H1 (cell line): ENCODE data around the gene TP53BP1. TPM values are rescaled to one million over a fixed set of nuclear protein-coding genes. Genes with fewer than 3 reads are reported as not detected.

Experiments
- CTCF ChIA-PET: fragments of 300-600 bp; sonication (Branson Sonifier 250); formaldehyde crosslinking; loops from one replicate; lab custom pipeline; 2021; ENCODE audit not compliant: partially characterized antibody; lab: Charles Lee
- POLR2A ChIA-PET: fragments of 300-600 bp; sonication (Branson Sonifier 250); formaldehyde crosslinking; loops from one replicate; lab custom pipeline; 2021; ENCODE audit warnings: inconsistent platforms; ENCODE audit not compliant: partially characterized antibody; lab: Charles Lee
- DNase-seq, 2 experiments: peaks; one replicate each; pipeline versions ENCODE4 v3.0.0 to v3.0.0-alpha.2; 2010 to 2022; ENCODE audit warnings: low spot score in 2 of 2, low read depth in 1 of 2, mixed read lengths in 1 of 2
- FAIRE-seq: peaks from 2 replicates; lab custom pipeline; 2011; peaks lifted over from hg19 to GRCh38; lab: Jason Lieb, UNC
- H2AFZ ChIP-seq: 2 replicates; pipeline ENCODE4 v1.8.1; 2012; ENCODE audit warnings: low read length, inconsistent platforms
- H2AK5ac ChIP-seq: 2 replicates; pipeline ENCODE4 v1.6.1; 2013; ENCODE audit warnings: low read depth, low read length
- H2BK120ac ChIP-seq: replicated peaks from 2 replicates; pipeline ENCODE3; 2013; ENCODE audit warnings: low read depth, low read length, inconsistent platforms
- H2BK12ac ChIP-seq: 2 replicates; pipeline ENCODE4 v1.6.1; 2013; ENCODE audit warnings: low read depth, low read length
- H2BK15ac ChIP-seq: 2 replicates; pipeline ENCODE4 v1.6.1; 2013; ENCODE audit warnings: low read length
- H2BK20ac ChIP-seq: 2 replicates; pipeline ENCODE4 v1.6.1; 2013; ENCODE audit warnings: low read length
- H2BK5ac ChIP-seq: 2 replicates; pipeline ENCODE4 v1.6.1; 2013; ENCODE audit warnings: low read depth, low read length
- H3K14ac ChIP-seq: 2 replicates; pipeline ENCODE4 v1.6.1; 2013; ENCODE audit warnings: inconsistent platforms; ENCODE audit not compliant: insufficient read length
- H3K18ac ChIP-seq: 2 replicates; pipeline ENCODE4 v1.6.1; 2013; ENCODE audit warnings: low read length; ENCODE audit errors: extremely low read depth
- H3K23ac ChIP-seq: 2 replicates; pipeline ENCODE4 v1.6.1; 2013; ENCODE audit warnings: inconsistent platforms; ENCODE audit not compliant: insufficient read length
- H3K23me2 ChIP-seq: 2 replicates; pipeline ENCODE4 v1.6.1; 2013; ENCODE audit warnings: low read depth, low read length
- H3K27ac ChIP-seq: 2 replicates; pipeline ENCODE4 v1.6.1; 2011; ENCODE audit warnings: low read depth, low read length, inconsistent platforms
- H3K27me3 ChIP-seq, 4 experiments: replicated peaks in 1 of 4; 1 replicate in 1 of 4; 2 replicates in 3 of 4; pipeline versions ENCODE4 v1.6.1 to v1.8.1; 2011 to 2013; ENCODE audit warnings: low read length in 3 of 4, mild to moderate bottlenecking in 3 of 4, inconsistent platforms in 2 of 4, mixed read lengths in 2 of 4, moderate library complexity in 1 of 4; ENCODE audit not compliant: control insufficient read depth in 3 of 4, insufficient read depth in 3 of 4; ENCODE audit errors: extremely low read depth in 1 of 4
- H3K36me3 ChIP-seq, 4 experiments: 2 replicates each; pipeline versions ENCODE4 v1.6.1 to v1.8.1; 2011 to 2013; ENCODE audit warnings: mild to moderate bottlenecking in 4 of 4, low read length in 3 of 4, moderate library complexity in 2 of 4, control low read depth in 1 of 4, inconsistent platforms in 1 of 4; ENCODE audit not compliant: insufficient read depth in 4 of 4, control insufficient read depth in 2 of 4
- H3K4ac ChIP-seq: replicated peaks from 2 replicates; pipeline ENCODE3; 2013; ENCODE audit warnings: low read length, low read depth, mixed read lengths, inconsistent platforms; ENCODE audit not compliant: insufficient read length
- H3K4me1 ChIP-seq, 4 experiments: replicated peaks in 1 of 4; 1 replicate in 1 of 4; 2 replicates in 3 of 4; pipeline versions ENCODE4 v1.6.1 to v1.8.1; 2011 to 2013; ENCODE audit warnings: low read length in 3 of 4, inconsistent platforms in 2 of 4, mixed read lengths in 1 of 4; ENCODE audit not compliant: insufficient read depth in 4 of 4, control insufficient read depth in 3 of 4
- H3K4me2 ChIP-seq, 2 experiments: 2 replicates each; pipeline versions ENCODE4 v1.6.1 to v1.8.1; 2011 to 2013; ENCODE audit warnings: low read depth in 2 of 2, low read length in 2 of 2, control low read depth in 1 of 2, inconsistent platforms in 1 of 2, mild to moderate bottlenecking in 1 of 2; ENCODE audit not compliant: insufficient read depth in 1 of 2
- H3K4me3 ChIP-seq, 4 experiments: fragments of 200-600, 300-600 bp in 1 of 4; sonication (generic), shearing (Covaris generic), sonication (Bioruptor Twin) in 1 of 4; 2 replicates each; pipeline versions ENCODE4 v1.5.1 to v1.8.1; 2011 to 2016; ENCODE audit warnings: low read length in 4 of 4, low read depth in 3 of 4, control low read depth in 2 of 4, inconsistent platforms in 2 of 4, mild to moderate bottlenecking in 2 of 4, mixed read lengths in 1 of 4, moderate library complexity in 1 of 4; ENCODE audit not compliant: insufficient read depth in 2 of 4; ENCODE audit errors: extremely low read depth in 1 of 4
- H3K56ac ChIP-seq: replicated peaks from 2 replicates; pipeline ENCODE3; 2013; ENCODE audit warnings: low read depth, mild to moderate bottlenecking, mixed read lengths, low read length, inconsistent platforms; ENCODE audit not compliant: insufficient read length
- H3K79me1 ChIP-seq: 2 replicates; pipeline ENCODE4 v1.6.1; 2013; ENCODE audit warnings: low read depth, low read length, control low read depth
- H3K79me2 ChIP-seq, 2 experiments: 2 replicates each; pipeline versions ENCODE4 v1.6.1 to v1.8.1; 2012 to 2013; ENCODE audit warnings: low read length in 2 of 2, mild to moderate bottlenecking in 2 of 2, inconsistent platforms in 1 of 2; ENCODE audit not compliant: insufficient read depth in 2 of 2, control insufficient read depth in 1 of 2
- H3K9ac ChIP-seq, 4 experiments: replicated peaks in 1 of 4; 1 replicate in 1 of 4; 2 replicates in 3 of 4; pipeline versions ENCODE4 v1.6.1 to v1.8.1; 2011 to 2013; ENCODE audit warnings: low read depth in 3 of 4, low read length in 3 of 4, control low read depth in 2 of 4, mild to moderate bottlenecking in 2 of 4, moderate library complexity in 2 of 4, inconsistent platforms in 1 of 4; ENCODE audit errors: extremely low read depth in 1 of 4
- H3K9me3 ChIP-seq, 2 experiments: 2 replicates each; pipeline versions ENCODE4 v1.6.1 to v1.8.1; 2012 to 2013; ENCODE audit warnings: mild to moderate bottlenecking in 2 of 2, moderate library complexity in 2 of 2, control low read depth in 1 of 2, inconsistent platforms in 1 of 2, low read depth in 1 of 2, low read length in 1 of 2, mixed read lengths in 1 of 2; ENCODE audit not compliant: insufficient read depth in 2 of 2
- H4K20me1 ChIP-seq, 2 experiments: replicated peaks in 1 of 2; 2 replicates each; pipeline versions ENCODE3 to v1.8.1; 2011 to 2013; ENCODE audit warnings: inconsistent platforms in 2 of 2, low read length in 2 of 2, mild to moderate bottlenecking in 1 of 2; ENCODE audit not compliant: insufficient read depth in 2 of 2, control insufficient read depth in 1 of 2
- H4K5ac ChIP-seq: 2 replicates; pipeline ENCODE4 v1.6.1; 2013; ENCODE audit warnings: low read length, low read depth, mixed read lengths, inconsistent platforms; ENCODE audit not compliant: insufficient read length
- H4K8ac ChIP-seq: 2 replicates; pipeline ENCODE4 v1.8.0; 2013; ENCODE audit warnings: mild to moderate bottlenecking, moderate library complexity, low read length, inconsistent platforms; ENCODE audit not compliant: insufficient read depth; ENCODE audit errors: extremely low read depth
- H4K91ac ChIP-seq: replicated peaks from 2 replicates; pipeline ENCODE3; 2013; ENCODE audit warnings: low read length, mixed read lengths, inconsistent platforms; ENCODE audit not compliant: insufficient read length
- CEBPB ChIP-seq: IDR thresholded peaks from 2 replicates; pipeline ENCODE4 v1.6.1; 2012; ENCODE audit warnings: low read depth, low read length
- CREB1 ChIP-seq: IDR thresholded peaks from 2 replicates; pipeline ENCODE4 v1.6.1; 2012; ENCODE audit warnings: inconsistent platforms
- EP300 ChIP-seq, 2 experiments: IDR thresholded peaks; 1 replicate in 1 of 2; 2 replicates in 1 of 2; pipeline ENCODE4 v1.6.1; 2011 to 2012; ENCODE audit warnings: low read depth in 2 of 2, low read length in 2 of 2, mild to moderate bottlenecking in 2 of 2, borderline replicate concordance in 1 of 2, inconsistent platforms in 1 of 2, moderate library complexity in 1 of 2
- GTF2F1 ChIP-seq: IDR thresholded peaks from 2 replicates; pipeline ENCODE4 v1.6.1; 2012; ENCODE audit warnings: low read depth, low read length, improper control_type of control experiment, borderline replicate concordance
- JUND ChIP-seq: IDR thresholded peaks from 2 replicates; pipeline ENCODE4 v1.6.1; 2011; ENCODE audit warnings: mild to moderate bottlenecking, improper control_type of control experiment, low read length
- KDM4A ChIP-seq: IDR thresholded peaks from one replicate; pipeline ENCODE4 v1.7.1; 2012; ENCODE audit warnings: low read depth, mild to moderate bottlenecking, moderate library complexity, low read length, inconsistent platforms; ENCODE audit not compliant: severe bottlenecking
- MAFK ChIP-seq: IDR thresholded peaks from 2 replicates; pipeline ENCODE4 v1.6.1; 2012; ENCODE audit warnings: low read depth, mild to moderate bottlenecking, improper control_type of control experiment, low read length
- NRF1 ChIP-seq: IDR thresholded peaks from 2 replicates; pipeline ENCODE4 v1.6.1; 2011; ENCODE audit warnings: mild to moderate bottlenecking, low read depth, low read length, improper control_type of control experiment
- PHF8 ChIP-seq: fragments of 200-600 bp; sonication (generic); conservative IDR thresholded peaks from 2 replicates; pipeline ENCODE4 v1.7.1; 2012; ENCODE audit warnings: low read depth, mild to moderate bottlenecking, inconsistent platforms, low read length, moderate library complexity
- POLR2A ChIP-seq, 2 experiments: IDR thresholded peaks; 1 replicate in 1 of 2; 2 replicates in 1 of 2; pipeline ENCODE4 v1.6.1; 2011; ENCODE audit warnings: low read depth in 2 of 2, low read length in 2 of 2, mild to moderate bottlenecking in 2 of 2; ENCODE audit errors: control extremely low read depth in 1 of 2
- POLR2AphosphoS5 ChIP-seq: IDR thresholded peaks from 2 replicates; pipeline ENCODE4 v1.6.1; 2011; ENCODE audit warnings: low read depth, low read length
- SRF ChIP-seq: IDR thresholded peaks from 2 replicates; pipeline ENCODE4 v1.6.1; 2011; ENCODE audit warnings: mild to moderate bottlenecking, low read depth, low read length, moderate library complexity
- TAF1 ChIP-seq: IDR thresholded peaks from 2 replicates; pipeline ENCODE4 v1.6.1; 2011; ENCODE audit warnings: mild to moderate bottlenecking, low read depth, low read length
- TAF7 ChIP-seq: optimal IDR thresholded peaks from 2 replicates; pipeline ENCODE3; 2011; ENCODE audit warnings: low read depth, mild to moderate bottlenecking, inconsistent platforms, low read length, moderate library complexity, borderline replicate concordance
- WGBS, 2 experiments: shearing (Covaris generic) in 1 of 2; methylation state at CpG; one replicate each; pipeline versions ENCODE4 v1.1.6 to v1.1.7; 2013 to 2015; ENCODE audit warnings: low lambda C conversion rate in 2 of 2, mixed read lengths in 2 of 2, inconsistent platforms in 1 of 2, low coverage in 1 of 2, missing lambda C conversion rate in 1 of 2; ENCODE audit not compliant: insufficient replicate concordance in 2 of 2, insufficient coverage in 1 of 2, insufficient read length in 1 of 2; ENCODE audit errors: extremely low coverage in 1 of 2, missing lambda C conversion rate in 1 of 2; 5-methylcytosine and 5-hydroxymethylcytosine counted together
- polyA plus RNA-seq, 7 experiments: library from polyadenylated mRNA; depleted of rRNA in 3 of 7; stranded (reverse) in 5 of 7; unstranded in 2 of 7; fragments of >200 nt in 5 of 7; fragments of 200-250 nt in 2 of 7; gene quantifications; 1 replicate in 5 of 7; 2 replicates in 1 of 7; 4 replicates in 1 of 7; pipeline versions ENCODE4 v1.2.1 to v1.2.3, GENCODE V29; 2011 to 2013; ENCODE audit warnings: missing spikeins in 2 of 7, mixed read lengths in 2 of 7
- total RNA-seq: library from RNA; stranded (reverse); fragmentation: NEBNext Ultra II Directional; extraction: Animal tissue kit (Norgen Biotek cat#: 25700); gene quantifications from 2 replicates; pipeline ENCODE4 v1.2.1, GENCODE V29; 2021

Gene TP53BP1
- total and polyA plus RNA-seq, 2 of the 8 experiments (the other 6 are each of a cell fraction or from before 2014, with no cell fraction given), result 34.1 to 63.6 TPM

DNA sequence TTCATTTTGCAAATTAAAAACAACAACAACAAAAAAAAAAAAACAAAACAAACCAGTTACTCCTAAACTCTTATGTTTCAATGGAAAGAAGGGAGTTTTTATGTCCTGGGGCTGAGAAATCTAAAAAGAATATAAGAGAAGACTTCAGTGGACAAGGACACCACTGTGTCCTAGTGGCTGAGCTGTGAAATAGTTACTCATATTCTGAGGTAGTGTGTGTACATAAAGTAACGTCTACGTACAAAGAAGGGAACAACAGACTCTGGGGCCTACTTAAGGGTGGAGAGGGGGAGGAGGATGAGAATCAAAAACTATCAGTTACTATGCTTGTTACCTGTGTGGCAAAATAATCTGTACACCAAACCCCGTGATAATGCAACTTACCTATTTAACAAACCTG is 6.0 kb upstream of the TP53BP1 start:
- Histone ChIP-seq H2BK20ac (no peak overlapping the region), H3K14ac (no peak overlapping the region), H4K91ac (no peak overlapping the region), H3K23ac (no peak overlapping the region), H3K56ac (peak overlapping the region; percentile 53), H2BK5ac (no peak overlapping the region), H3K36me3 (no peaks in the 10 kb centered on the region), H3K9ac (no peak overlapping the region), H4K20me1 (no peaks in the 10 kb centered on the region), H4K5ac (no peak overlapping the region), H2BK15ac (no peak overlapping the region), H3K4me3 (no peak overlapping the region), H3K27me3 (no peaks in the 10 kb centered on the region), H3K18ac (no peak overlapping the region), H4K8ac (no peak overlapping the region), H3K4ac (no peak overlapping the region), H3K27ac (no peak overlapping the region), H2BK120ac (no peak overlapping the region), H3K23me2 (no peaks in the 10 kb centered on the region), H3K4me1 (peaks cover 0 to 2% (median under 1%) of the 10 kb centered on the region in 4 experiments; a peak in 3 of 7 replicates), H3K79me2 (no peaks in the 10 kb centered on the region), H3K79me1 (no peaks in the 10 kb centered on the region), H3K9me3 (no peaks in the 10 kb centered on the region), H3K4me2 (no peak overlapping the region), H2AK5ac (no peak overlapping the region), H2AFZ (no peak overlapping the region), H2BK12ac (no peak overlapping the region)
- no peak for FAIRE-seq
- WGBS, 2 experiments, result 86% methylated on average over 3 of the region's 3 CpGs; no CpG with 5 or more reads in 1 of the 2 experiments
- ChIA-PET POLR2A (interaction anchor here (1.0 kb wide), 1 partner anchor 11 kb away, joined by 7 read pairs; no protein-coding TSS in a partner anchor), CTCF (interaction anchor here (5.7 kb wide), 1 partner anchor 14 kb away, joined by 56 read pairs; no protein-coding TSS in a partner anchor)
- no peak for DNase-seq
- TF ChIP-seq JUND (no peak), KDM4A (no peak), TAF7 (no peak), MAFK (no peak), GTF2F1 (no peak), EP300 (IDR thresholded peaks at IDR 0.05; ENCODE audit: borderline replicate concordance in 1 of 2, low read depth in 2 of 2, low read length in 2 of 2) (no peak), CREB1 (no peak), POLR2AphosphoS5 (no peak), SRF (no peak), PHF8 (no peak), TAF1 (no peak), NRF1 (no peak), POLR2A (IDR thresholded peaks at IDR 0.05; ENCODE audit: control extremely low read depth in 1 of 2, low read depth in 2 of 2, low read length in 2 of 2) (no peak), CEBPB (no peak)
